GM23248 (cell line): ENCODE data around the gene ARSH. TPM values are rescaled to one million over a fixed set of nuclear protein-coding genes. Genes with fewer than 3 reads are reported as not detected.
"Not testable (repeated sequence)": the region's sequence is repeated elsewhere in the genome, so short reads cannot be mapped to it uniquely, and the experiment has no call there.

Source experiments
- DNase-seq: peaks from one replicate; pipeline ENCODE4 v3.0.0-alpha.2; 2015
- H2AFZ ChIP-seq: fragments of 200-600 bp; sonication (generic); 2 replicates; pipeline ENCODE4 v1.6.1; 2016; ENCODE audit warnings: antibody characterized with exemption
- H3F3A ChIP-seq: fragments of 200-600 bp; sonication (generic); 2 replicates; pipeline ENCODE4 v1.6.1; 2016; ENCODE audit warnings: mild to moderate bottlenecking, antibody characterized with exemption, mixed run types; ENCODE audit not compliant: insufficient read depth
- H3K27ac ChIP-seq: fragments of 200-600 bp; sonication (generic); 2 replicates; pipeline ENCODE4 v1.5.1; 2016; ENCODE audit warnings: mild to moderate bottlenecking
- H3K27me3 ChIP-seq: fragments of 200-600 bp; sonication (generic); replicated peaks from 2 replicates; pipeline ENCODE4 v1.6.1; 2016; ENCODE audit warnings: mild to moderate bottlenecking; ENCODE audit not compliant: insufficient read depth
- H3K36me3 ChIP-seq: fragments of 200-600 bp; sonication (generic); 2 replicates; pipeline ENCODE4 v1.6.1; 2016; ENCODE audit warnings: low read depth, mild to moderate bottlenecking
- H3K4me1 ChIP-seq: fragments of 200-600 bp; sonication (generic); 2 replicates; pipeline ENCODE4 v1.6.1; 2016; ENCODE audit warnings: mild to moderate bottlenecking; ENCODE audit not compliant: insufficient read depth
- H3K4me2 ChIP-seq: fragments of 200-600 bp; sonication (generic); one replicate; pipeline ENCODE4 v1.6.1; 2016; ENCODE audit warnings: mild to moderate bottlenecking; ENCODE audit not compliant: unreplicated experiment
- H3K4me3 ChIP-seq: fragments of 200-600 bp; sonication (generic); 2 replicates; pipeline ENCODE4 v1.5.1; 2016; ENCODE audit warnings: mild to moderate bottlenecking
- H3K79me2 ChIP-seq: fragments of 200-600 bp; sonication (generic); 2 replicates; pipeline ENCODE4 v1.6.1; 2016; ENCODE audit warnings: mild to moderate bottlenecking; ENCODE audit not compliant: insufficient read depth
- H3K9ac ChIP-seq: fragments of 200-600 bp; sonication (generic); 2 replicates; pipeline ENCODE4 v1.6.1; 2016; ENCODE audit warnings: mild to moderate bottlenecking
- H3K9me2 ChIP-seq: fragments of 200-600 bp; sonication (generic); 2 replicates; pipeline ENCODE4 v1.6.1; 2016; ENCODE audit warnings: mixed run types, mild to moderate bottlenecking, moderate library complexity; ENCODE audit not compliant: insufficient read depth
- H3K9me3 ChIP-seq: fragments of 200-600 bp; sonication (generic); one replicate; pipeline ENCODE4 v1.6.1; 2017; ENCODE audit warnings: low read depth
- H4K20me1 ChIP-seq: fragments of 200-600 bp; sonication (generic); 2 replicates; pipeline ENCODE4 v1.6.0; 2016; ENCODE audit not compliant: insufficient read depth
- EZH2 ChIP-seq: fragments of 200-600 bp; sonication (generic); IDR thresholded peaks from 2 replicates; pipeline ENCODE4 v1.6.1; 2018; ENCODE audit warnings: antibody characterized with exemption, mild to moderate bottlenecking; ENCODE audit not compliant: insufficient read depth, poor library complexity, severe bottlenecking
- EZH2phosphoT487 ChIP-seq: fragments of 200-600 bp; sonication (generic); IDR thresholded peaks from 2 replicates; pipeline ENCODE4 v1.6.1; 2018; ENCODE audit warnings: antibody characterized with exemption, moderate library complexity, mild to moderate bottlenecking, low read depth; ENCODE audit not compliant: insufficient read depth
- WGBS, 2 experiments: methylation state at CpG; one replicate each; pipeline ENCODE4 v1.1.6; 2015 to 2017; ENCODE audit warnings: low lambda C conversion rate in 2 of 2, low coverage in 1 of 2; ENCODE audit errors: missing lambda C conversion rate in 2 of 2; 5-methylcytosine and 5-hydroxymethylcytosine counted together
- in situ Hi-C: fragments of 300-500 bp; cut with MboI; formaldehyde crosslinking; loops from 2 replicates; pipeline ENCODE4 v1.15.0; 2020
- polyA plus RNA-seq: library from polyadenylated mRNA; unstranded; fragments of >200 nt; fragmentation: Nextera tagmentation; extraction: Ambion mirVana; gene quantifications from 2 replicates; pipeline ENCODE4 v1.2.1, GENCODE V29; 2016
- total RNA-seq: library from RNA; depleted of rRNA; stranded (reverse); fragments of >200 nt; shearing (Covaris generic); gene quantifications from 2 replicates; pipeline ENCODE4 v1.2.3, GENCODE V29; 2014

The ARSH gene
- total and polyA plus RNA-seq, 2 experiments from 2014 or later: not detected

- no peaks in the 10 kb centered on the region for H4K20me1 ChIP-seq
- no peak overlapping the region for H3K9ac ChIP-seq
- WGBS, 2 experiments: 56% methylated on average over 10 of the region's 10 CpGs
- H3K9me3 ChIP-seq: no peaks in the 10 kb centered on the region
- no peaks in the 10 kb centered on the region for H3K27me3 ChIP-seq
- H3K9me2 ChIP-seq: no peaks in the 10 kb centered on the region
- no peaks in the 10 kb centered on the region for H3K79me2 ChIP-seq
- no peak overlapping the region for H3K27ac ChIP-seq
- H3K36me3 ChIP-seq: no peaks in the 10 kb centered on the region
- in situ Hi-C loops: no loop called here
- H2AFZ ChIP-seq: 0 out of 2 replicates have a peak overlapping the region, but pooled peaks have one; percentile 24
- no peak overlapping the region; the same call in 1 of the 2 replicates for H3K4me3 ChIP-seq
- no peak for DNase-seq
- TF ChIP-seq EZH2phosphoT487 (no peak), EZH2 (no peak)
- no peak overlapping the region for H3K4me2 ChIP-seq
- no peaks in the 10 kb centered on the region for H3K4me1 ChIP-seq
- no peaks in the 10 kb centered on the region for H3F3A ChIP-seq
Measured at GRCh38 chrX:3046253-3047240, 40.2 kb downstream of the ARSH start.

- H3K9me2 ChIP-seq, H3K4me1 ChIP-seq, DNase-seq, H3K27me3 ChIP-seq, H3K9me3 ChIP-seq, H3K9ac ChIP-seq, H3F3A ChIP-seq, H4K20me1 ChIP-seq, H3K4me2 ChIP-seq, H2AFZ ChIP-seq, H3K36me3 ChIP-seq, H3K27ac ChIP-seq, H3K4me3 ChIP-seq, in situ Hi-C loops, H3K79me2 ChIP-seq: not testable (repeated sequence)
- whole genome bisulfite sequencing, 2 experiments: 49 to 57% methylated on average over 6 to 9 of the region's 11 CpGs
Measured at GRCh38 chrX:3050523-3051175, 44.3 kb downstream of the ARSH start.

GRCh38 chrX:3052860-3053259 is 46.5 kb downstream of the ARSH start:
- in situ Hi-C loops: no loop called here
- H3K9ac ChIP-seq: no peak overlapping the region
- no peak overlapping the region for H2AFZ ChIP-seq
- H4K20me1 ChIP-seq: no peaks in the 10 kb centered on the region
- no peak for TF ChIP-seq EZH2
- 3 to 7% methylated on average over 3 of the region's 3 CpGs for WGBS, 2 experiments
- H3K9me3 ChIP-seq: no peaks in the 10 kb centered on the region
- no peaks in the 10 kb centered on the region for H3K4me1 ChIP-seq
- H3F3A ChIP-seq: no peaks in the 10 kb centered on the region
- H3K9me2 ChIP-seq: no peaks in the 10 kb centered on the region
- no peaks in the 10 kb centered on the region for H3K79me2 ChIP-seq
- no peak overlapping the region for H3K4me3 ChIP-seq
- no peak overlapping the region for H3K4me2 ChIP-seq
- H3K36me3 ChIP-seq: no peaks in the 10 kb centered on the region
- no peak for DNase-seq
- no peaks in the 10 kb centered on the region for H3K27me3 ChIP-seq
- no peak overlapping the region for H3K27ac ChIP-seq

GRCh38 chrX:3066555-3066954 is 60.2 kb downstream of the ARSH start:
- Histone ChIP-seq H3K9me3 (no peaks in the 10 kb centered on the region), H3K36me3 (no peaks in the 10 kb centered on the region), H3K79me2 (no peaks in the 10 kb centered on the region), H3K9me2 (no peaks in the 10 kb centered on the region), H4K20me1 (no peaks in the 10 kb centered on the region), H3F3A (no peaks in the 10 kb centered on the region), H3K27ac (no peak overlapping the region), H3K27me3 (no peaks in the 10 kb centered on the region; the same call in 1 of the 2 replicates), H3K4me3 (no peak overlapping the region), H3K4me1 (no peaks in the 10 kb centered on the region), H3K4me2 (no peak overlapping the region), H2AFZ (no peak overlapping the region), H3K9ac (no peak overlapping the region)
- 5 to 6% methylated on average over 9 of the region's 9 CpGs for WGBS, 2 experiments
- TF ChIP-seq EZH2phosphoT487 (no peak), EZH2 (no peak)
- in situ Hi-C loops: no loop called here
- DNase-seq: peak; percentile 2
